SK-N-MC (cell line): ENCODE results near the gene KRTAP10-7.

ENCODE experiments used
- DNase-seq: peaks from one replicate; pipeline ENCODE4 v3.0.0-alpha.2; 2011; ENCODE audit warnings: low read depth, low spot score
- H3K27ac ChIP-seq: fragments of 200-600 bp; sonication (generic); 2 replicates; pipeline ENCODE4 v1.5.1; 2016; ENCODE audit warnings: mixed run types
- H3K36me3 ChIP-seq: fragments of 200-600 bp; sonication (generic); 2 replicates; pipeline ENCODE4 v1.6.1; 2017; ENCODE audit warnings: antibody characterized with exemption, low read length, mixed read lengths; ENCODE audit not compliant: insufficient read depth
- H3K4me3 ChIP-seq: fragments of 200-600 bp; sonication (generic); 2 replicates; pipeline ENCODE4 v1.5.1; 2016
- H3K9ac ChIP-seq: fragments of 200-600 bp; sonication (generic); 2 replicates; pipeline ENCODE4 v1.8.0; 2017; ENCODE audit warnings: mixed run types, mixed read lengths; ENCODE audit not compliant: insufficient read length
- H3K9me3 ChIP-seq: fragments of 200-600 bp; sonication (generic); 2 replicates; pipeline ENCODE4 v1.6.1; 2017; ENCODE audit warnings: low read depth, mild to moderate bottlenecking, antibody characterized with exemption, low read length, moderate library complexity, mixed read lengths
- EZH2 ChIP-seq: fragments of 200-600 bp; sonication (generic); IDR thresholded peaks from one replicate; pipeline ENCODE4 v1.6.1; 2017; ENCODE audit warnings: antibody characterized with exemption
- FOXP2 ChIP-seq: optimal IDR thresholded peaks from 2 replicates; pipeline ENCODE3; 2011; ENCODE audit warnings: mild to moderate bottlenecking, moderate library complexity; ENCODE audit not compliant: insufficient read depth; ENCODE audit errors: extremely low read length, control extremely low read depth
- POLR2AphosphoS5 ChIP-seq: IDR thresholded peaks from 2 replicates; pipeline ENCODE4 v1.6.1; 2012; ENCODE audit warnings: mild to moderate bottlenecking, low read depth, low read length, borderline replicate concordance

Gene KRTAP10-7

GRCh38 chr21:44612029-44612486 is 11.7 kb downstream of the KRTAP10-7 start, which contains the start of gene KRTAP10-8:
Gene KRTAP10-8 (plus strand): TSS chr21:44612079. CDS start chr21:44612101, 22 bp downstream.
- Histone ChIP-seq H3K36me3 (no peaks in the 10 kb centered on the region; the same call in 1 of the 2 replicates), H3K4me3 (no peak within 1 kb of the TSS), H3K27ac (no peak within 1 kb of the TSS), H3K9me3 (no peaks in the 10 kb centered on the region), H3K9ac (no peak within 1 kb of the TSS)
- no peak for DNase-seq
- TF ChIP-seq POLR2AphosphoS5 (no peak), EZH2 (no peak), FOXP2 (no peak)

GRCh38 chr21:44612669-44613229 is 12.4 kb downstream of the KRTAP10-7 start:
- no peaks in the 10 kb centered on the region; the same call in 1 of the 2 replicates for H3K36me3 ChIP-seq
- H3K9ac ChIP-seq, result no peak overlapping the region
- no peak overlapping the region for H3K4me3 ChIP-seq
- DNase-seq, result no peak
- TF ChIP-seq POLR2AphosphoS5 (no peak), FOXP2 (no peak), EZH2 (no peak)
- no peak overlapping the region for H3K27ac ChIP-seq
- H3K9me3 ChIP-seq, result no peaks in the 10 kb centered on the region

- Histone ChIP-seq H3K4me3 (no peak overlapping the region), H3K36me3 (peaks cover under 1% of the 10 kb centered on the region; the same call in 1 of the 2 replicates), H3K9me3 (no peaks in the 10 kb centered on the region), H3K9ac (no peak overlapping the region), H3K27ac (no peak overlapping the region)
- TF ChIP-seq POLR2AphosphoS5 (no peak), FOXP2 (no peak), EZH2 (no peak)
- DNase-seq, result no peak
Observed at GRCh38 chr21:44613386-44614155, 13.2 kb downstream of the KRTAP10-7 start.

GRCh38 chr21:44614161-44614631 is 13.8 kb downstream of the KRTAP10-7 start:
- TF ChIP-seq POLR2AphosphoS5 (no peak), EZH2 (no peak), FOXP2 (no peak)
- H3K27ac ChIP-seq, result no peak overlapping the region

GRCh38 chr21:44614961-44615391 is 14.6 kb downstream of the KRTAP10-7 start:
- Histone ChIP-seq H3K4me3 (no peak overlapping the region), H3K27ac (no peak overlapping the region), H3K9ac (no peak overlapping the region), H3K9me3 (peaks cover 5% of the 10 kb centered on the region; the same call in 1 of the 2 replicates), H3K36me3 (peaks cover 7% of the 10 kb centered on the region; the same call in 1 of the 2 replicates)
- no peak for DNase-seq
- TF ChIP-seq FOXP2, result no peak
- TF ChIP-seq EZH2, result no peak
- TF ChIP-seq POLR2AphosphoS5, result no peak

More at GRCh38 chr21:44614161-44614631, 13.8 kb downstream of the KRTAP10-7 start:
- Histone ChIP-seq H3K4me3 (no peak overlapping the region), H3K9ac (no peak overlapping the region), H3K9me3 (peaks cover 3% of the 10 kb centered on the region; the same call in 1 of the 2 replicates), H3K36me3 (peaks cover 4% of the 10 kb centered on the region; the same call in 1 of the 2 replicates)
- no peak for DNase-seq

GRCh38 chr21:44615466-44615865 is 15.1 kb downstream of the KRTAP10-7 start:
- DNase-seq, result no peak
- H3K9ac ChIP-seq, result no peak overlapping the region
- H3K27ac ChIP-seq, result no peak overlapping the region
- H3K36me3 ChIP-seq, result peaks cover 8% of the 10 kb centered on the region; the same call in 1 of the 2 replicates
- H3K9me3 ChIP-seq, result peaks cover 5% of the 10 kb centered on the region; the same call in 1 of the 2 replicates
- H3K4me3 ChIP-seq, result no peak overlapping the region
- TF ChIP-seq EZH2 (no peak), POLR2AphosphoS5 (no peak), FOXP2 (no peak)

GRCh38 chr21:44615911-44616590 is 15.7 kb downstream of the KRTAP10-7 start:
- no peak overlapping the region for H3K4me3 ChIP-seq
- peaks cover 8% of the 10 kb centered on the region; the same call in 1 of the 2 replicates for H3K36me3 ChIP-seq
- peaks cover 5% of the 10 kb centered on the region; the same call in 1 of the 2 replicates for H3K9me3 ChIP-seq
- TF ChIP-seq POLR2AphosphoS5 (no peak), EZH2 (no peak), FOXP2 (no peak)
- H3K27ac ChIP-seq, result no peak overlapping the region
- no peak overlapping the region for H3K9ac ChIP-seq
- DNase-seq, result no peak

GRCh38 chr21:44616591-44616926 is 16.2 kb downstream of the KRTAP10-7 start:
- Histone ChIP-seq H3K36me3 (peaks cover 8% of the 10 kb centered on the region; the same call in 1 of the 2 replicates), H3K4me3 (no peak overlapping the region), H3K9me3 (peaks cover 5% of the 10 kb centered on the region; the same call in 1 of the 2 replicates), H3K27ac (no peak overlapping the region), H3K9ac (no peak overlapping the region)
- TF ChIP-seq POLR2AphosphoS5 (no peak), EZH2 (no peak), FOXP2 (no peak)
- no peak for DNase-seq
